Smooth muscle cell (in vitro differentiated cells): ENCODE results near the gene AQP12B. TPM values are rescaled to one million over a fixed set of nuclear protein-coding genes. Genes with fewer than 3 reads are reported as not detected.

Experiments
- DNase-seq: peaks from one replicate; lab custom pipeline; 2025; ENCODE audit not compliant: unreplicated experiment; lab: John Stamatoyannopoulos, UW
- H2AFZ ChIP-seq: fragments of 200-600 bp; sonication (generic); 2 replicates; pipeline ENCODE4 v1.6.0; 2016; ENCODE audit warnings: antibody characterized with exemption, low read depth, mild to moderate bottlenecking
- H3F3A ChIP-seq: fragments of 200-600 bp; sonication (generic); 2 replicates; pipeline ENCODE4 v1.6.0; 2017; ENCODE audit warnings: antibody characterized with exemption, low read depth
- H3K27ac ChIP-seq: fragments of 200-600 bp; sonication (generic); 2 replicates; pipeline ENCODE4 v1.5.1; 2016; ENCODE audit warnings: low read depth, mild to moderate bottlenecking
- H3K27me3 ChIP-seq: fragments of 200-600 bp; sonication (generic); 2 replicates; pipeline ENCODE4 v1.6.1; 2016; ENCODE audit warnings: low read depth, mild to moderate bottlenecking
- H3K36me3 ChIP-seq: fragments of 200-600 bp; sonication (generic); 2 replicates; pipeline ENCODE4 v1.5.1; 2016; ENCODE audit warnings: low read depth
- H3K4me1 ChIP-seq: fragments of 200-600 bp; sonication (generic); 2 replicates; pipeline ENCODE4 v1.5.1; 2016; ENCODE audit warnings: low read depth
- H3K4me2 ChIP-seq: fragments of 200-600 bp; sonication (generic); 2 replicates; pipeline ENCODE4 v1.6.0; 2016; ENCODE audit warnings: mild to moderate bottlenecking
- H3K4me3 ChIP-seq: fragments of 200-600 bp; sonication (generic); 2 replicates; pipeline ENCODE4 v1.5.1; 2016; ENCODE audit warnings: mild to moderate bottlenecking
- H3K79me2 ChIP-seq: fragments of 200-600 bp; sonication (generic); 2 replicates; pipeline ENCODE4 v1.6.0; 2016; ENCODE audit warnings: low read depth, mild to moderate bottlenecking
- H3K9ac ChIP-seq: fragments of 200-600 bp; sonication (generic); 2 replicates; pipeline ENCODE4 v1.6.0; 2016; ENCODE audit warnings: low read depth
- H3K9me3 ChIP-seq: fragments of 200-600 bp; sonication (generic); replicated peaks from 2 replicates; pipeline ENCODE4 v1.5.1; 2016; ENCODE audit warnings: low read depth
- H4K20me1 ChIP-seq: fragments of 200-600 bp; sonication (generic); 2 replicates; pipeline ENCODE4 v1.6.0; 2016; ENCODE audit warnings: low read depth
- CTCF ChIP-seq: fragments of 200-600 bp; sonication (generic); IDR thresholded peaks from 2 replicates; pipeline ENCODE4 v1.5.1; 2017; ENCODE audit warnings: borderline replicate concordance, mild to moderate bottlenecking, antibody characterized with exemption; ENCODE audit not compliant: insufficient read depth, poor library complexity, severe bottlenecking
- WGBS: methylation state at CpG from one replicate; pipeline ENCODE4 v1.1.7; 2016; ENCODE audit warnings: low lambda C conversion rate; 5-methylcytosine and 5-hydroxymethylcytosine counted together
- polyA plus RNA-seq: library from polyadenylated mRNA; unstranded; fragments of >200 nt; fragmentation: Nextera tagmentation; extraction: Ambion mirVana; gene quantifications from 2 replicates; pipeline ENCODE4 v1.2.1, GENCODE V29; 2016
- total RNA-seq: library from RNA; depleted of rRNA; stranded (reverse); fragments of >200 nt; gene quantifications from 2 replicates; pipeline ENCODE4 v1.2.3, GENCODE V29; 2014

The AQP12B gene
- total and polyA plus RNA-seq, 2 experiments from 2014 or later = not detected

GRCh38 chr2:240630771-240631547 lies 51.7 kb downstream of the AQP12B start:
- DNase-seq = no peak
- WGBS = 94% methylated on average over 19 of the region's 21 CpGs
- no peaks in the 10 kb centered on the region for H3F3A ChIP-seq
- H3K36me3 ChIP-seq = no peaks in the 10 kb centered on the region
- H3K27ac ChIP-seq = no peak overlapping the region
- no peak overlapping the region for H3K4me3 ChIP-seq
- no peaks in the 10 kb centered on the region for H3K9me3 ChIP-seq
- no peak overlapping the region for H3K4me2 ChIP-seq
- no peaks in the 10 kb centered on the region for H3K27me3 ChIP-seq
- H2AFZ ChIP-seq = no peak overlapping the region
- TF ChIP-seq CTCF = no peak
- no peaks in the 10 kb centered on the region for H3K4me1 ChIP-seq
- H3K9ac ChIP-seq = no peak overlapping the region
- H4K20me1 ChIP-seq = no peaks in the 10 kb centered on the region
- H3K79me2 ChIP-seq = no peaks in the 10 kb centered on the region

GRCh38 chr2:240629968-240630770 lies 52.5 kb downstream of the AQP12B start:
- H3K79me2 ChIP-seq = no peaks in the 10 kb centered on the region
- no peak overlapping the region for H3K4me3 ChIP-seq
- H2AFZ ChIP-seq = no peak overlapping the region
- no peak overlapping the region for H3K9ac ChIP-seq
- 94% methylated on average over 49 of the region's 50 CpGs for WGBS
- no peak overlapping the region for H3K27ac ChIP-seq
- no peaks in the 10 kb centered on the region for H3K27me3 ChIP-seq
- no peaks in the 10 kb centered on the region for H3F3A ChIP-seq
- no peaks in the 10 kb centered on the region for H3K9me3 ChIP-seq
- no peak overlapping the region for H3K4me2 ChIP-seq
- no peak for TF ChIP-seq CTCF
- no peak for DNase-seq
- H3K4me1 ChIP-seq = no peaks in the 10 kb centered on the region
- H4K20me1 ChIP-seq = no peaks in the 10 kb centered on the region
- no peaks in the 10 kb centered on the region for H3K36me3 ChIP-seq

- no peaks in the 10 kb centered on the region for H3K9me3 ChIP-seq
- no peaks in the 10 kb centered on the region for H3K27me3 ChIP-seq
- TF ChIP-seq CTCF = no peak
- no peak overlapping the region for H3K27ac ChIP-seq
- 96% methylated on average over 5 of the region's 5 CpGs for WGBS
- H3K79me2 ChIP-seq = no peaks in the 10 kb centered on the region
- no peak overlapping the region for H2AFZ ChIP-seq
- H3F3A ChIP-seq = no peaks in the 10 kb centered on the region
- H3K4me3 ChIP-seq = no peak overlapping the region
- H4K20me1 ChIP-seq = no peaks in the 10 kb centered on the region
- DNase-seq = no peak
- H3K36me3 ChIP-seq = no peaks in the 10 kb centered on the region
- no peaks in the 10 kb centered on the region for H3K4me1 ChIP-seq
- no peak overlapping the region for H3K9ac ChIP-seq
- no peak overlapping the region for H3K4me2 ChIP-seq
Measured at GRCh38 chr2:240629619-240629967, 53.1 kb downstream of the AQP12B start.
